ENCODE results near the gene OLR1.
A peak's percentile ranks its signal among the peaks of the same experiment; 100 is the strongest.
"Not testable (repeated sequence)": the region's sequence is repeated elsewhere in the genome, so short reads cannot be mapped to it uniquely, and the experiment has no call there.

OLR1 gene

GRCh38 chr12:10190558-10191388 lies 18.8 kb upstream of the OLR1 start:
- ATAC-seq, result peak; percentile 85 to 96

GRCh38 chr12:10189653-10190052 lies 17.7 kb upstream of the OLR1 start:
- no peak for ATAC-seq

DNA sequence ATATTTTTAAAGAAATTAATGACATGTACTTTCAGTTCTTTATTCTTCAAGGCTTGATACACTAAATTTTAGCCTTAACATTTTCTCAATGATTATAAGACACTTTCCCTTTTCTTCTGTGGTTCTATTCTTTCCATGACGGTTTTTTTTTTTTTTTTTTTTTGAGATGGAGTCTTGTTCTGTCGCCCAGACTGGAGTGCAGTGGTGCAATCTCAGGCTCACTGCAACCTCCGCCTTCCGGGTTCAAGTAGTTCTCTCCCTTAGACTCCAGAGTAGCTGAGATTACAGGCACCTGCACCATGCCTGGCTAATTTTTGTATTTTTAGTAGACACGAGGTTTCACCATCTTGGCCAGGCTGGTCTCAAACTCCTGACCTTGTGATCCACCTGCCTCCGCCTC lies 15.0 kb upstream of the OLR1 start:
- not testable (repeated sequence) for ATAC-seq

DNA sequence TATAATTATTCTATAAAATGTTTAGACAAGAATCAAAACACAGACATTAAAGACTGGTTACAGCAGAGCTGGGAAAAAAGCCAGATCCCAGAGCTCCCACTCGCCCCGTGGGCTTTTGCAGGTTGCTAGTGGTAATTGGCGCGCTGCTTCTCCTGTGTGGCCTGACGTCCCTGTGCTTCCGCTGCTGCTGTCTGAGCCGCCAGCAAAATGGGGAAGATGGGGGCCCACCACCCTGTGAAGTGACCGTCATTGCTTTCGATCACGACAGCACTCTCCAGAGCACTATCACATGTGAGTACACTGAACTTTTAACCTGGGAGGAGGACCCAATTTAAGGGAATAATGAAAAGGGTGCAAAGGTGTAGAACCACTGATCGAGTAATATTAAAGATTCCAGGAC lies 14.4 kb upstream of the OLR1 start:
- ATAC-seq, result no peak

GRCh38 chr12:10184261-10184843 lies 12.4 kb upstream of the OLR1 start:
- ATAC-seq, result no peak

DNA sequence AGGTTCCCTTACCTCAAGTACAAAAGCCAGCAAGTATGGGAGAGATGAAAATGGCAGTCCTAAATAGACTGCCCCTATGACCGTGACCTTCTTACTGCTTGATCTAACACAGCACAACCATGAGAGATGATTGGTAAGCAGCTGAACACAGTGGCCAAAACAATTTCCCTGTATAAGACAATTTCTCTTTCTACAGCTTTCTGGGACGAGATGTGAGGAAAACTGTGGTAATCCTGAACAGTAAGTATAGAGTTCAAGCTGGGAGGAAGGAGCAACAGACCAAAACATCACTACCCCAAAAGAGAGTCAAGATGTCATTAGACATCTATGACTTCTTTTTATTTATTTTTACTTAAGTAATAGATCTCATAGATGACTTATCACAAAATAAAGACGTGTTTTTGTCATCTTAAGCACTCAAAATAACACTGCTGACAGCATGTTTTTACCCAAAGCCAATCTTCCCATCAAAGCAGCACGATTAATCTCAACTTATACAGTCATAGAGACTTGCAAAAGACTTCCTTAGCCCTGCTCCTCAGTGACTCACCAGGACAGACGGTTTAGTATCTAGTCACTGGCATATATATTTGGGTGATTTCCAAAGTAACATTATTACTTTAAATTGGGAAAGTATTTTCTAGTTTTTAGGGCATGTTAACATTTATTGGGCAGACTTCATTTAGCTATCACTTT lies 10.6 kb upstream of the OLR1 start:
- ATAC-seq, result peak; percentile 41 to 72

- ATAC-seq, result no peak
Measured at GRCh38 chr12:10179776-10180181, 7.8 kb upstream of the OLR1 start.

- ATAC-seq, result no peak
Measured at GRCh38 chr12:10178821-10179220, 6.9 kb upstream of the OLR1 start, which contains the start of gene TMEM52B. Gene TMEM52B (plus strand): TSS chr12:10179032. CDS start chr12:10179575, 543 bp downstream.

DNA sequence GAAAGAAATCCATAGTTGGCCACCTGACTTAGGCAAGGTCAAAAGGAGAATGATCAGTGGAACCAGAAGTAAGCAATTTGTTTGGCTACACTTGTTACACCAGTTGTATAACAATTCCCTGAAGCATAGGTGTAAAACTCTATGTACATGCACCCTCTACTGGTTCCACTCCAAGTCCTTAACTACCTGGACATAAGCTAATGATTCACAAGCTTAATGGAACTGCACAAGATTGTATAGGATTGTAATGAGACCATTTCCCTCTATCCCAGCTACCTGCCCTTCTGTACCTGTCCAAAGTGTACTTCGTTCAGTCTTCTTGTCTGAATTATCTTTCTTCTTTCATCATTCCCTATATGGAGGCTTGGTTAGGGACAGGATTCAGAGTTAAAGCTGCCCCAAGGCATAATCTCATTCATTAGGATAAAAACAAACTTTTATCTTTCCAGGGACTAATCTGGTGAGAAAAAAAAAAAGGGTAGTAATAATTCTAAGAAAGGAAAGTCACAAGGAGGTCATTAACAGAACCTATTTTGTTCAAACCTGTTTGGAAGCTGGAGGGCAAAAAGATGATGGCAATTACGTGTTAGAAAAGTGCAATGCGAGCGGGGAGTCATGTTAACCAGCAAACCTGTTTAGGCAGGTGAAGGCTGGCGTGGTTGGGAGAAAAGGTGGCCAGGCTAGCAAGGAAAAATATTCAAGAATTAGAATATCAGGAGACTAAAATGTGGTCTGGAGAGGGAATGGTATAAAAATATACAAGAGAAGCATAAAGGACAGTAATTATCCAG lies 4.1 kb upstream of the OLR1 start:
- no peak for ATAC-seq

DNA sequence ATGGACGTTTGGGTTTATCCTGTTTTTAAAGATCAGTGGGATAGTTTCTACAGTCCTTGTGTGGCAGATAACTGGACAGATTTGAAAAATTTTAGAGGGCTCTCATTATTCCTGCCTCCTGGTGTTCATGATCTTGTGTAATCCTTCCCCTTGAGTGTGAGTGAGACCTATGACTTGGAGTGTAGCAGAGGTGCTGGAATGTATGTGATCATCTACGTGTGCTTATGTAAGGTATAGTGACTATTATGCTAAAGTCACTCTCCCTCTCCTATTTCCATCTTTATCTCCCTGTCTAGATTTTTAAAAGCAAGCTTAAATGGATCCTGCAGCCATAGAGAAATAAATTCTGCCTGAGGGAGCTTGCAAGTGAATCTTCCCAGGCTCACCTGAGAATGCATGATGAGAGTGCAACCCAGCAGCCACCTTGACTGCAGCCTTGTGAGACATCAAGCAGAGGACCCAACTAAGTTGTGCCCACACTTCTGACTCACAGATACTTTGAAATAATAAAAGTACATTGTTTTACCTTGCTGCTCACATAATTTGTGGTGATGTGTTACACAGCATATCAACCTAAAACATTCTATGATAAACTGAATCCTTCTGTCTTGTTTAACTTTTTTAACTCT lies 3.2 kb upstream of the OLR1 start:
- ATAC-seq, result no peak

DNA sequence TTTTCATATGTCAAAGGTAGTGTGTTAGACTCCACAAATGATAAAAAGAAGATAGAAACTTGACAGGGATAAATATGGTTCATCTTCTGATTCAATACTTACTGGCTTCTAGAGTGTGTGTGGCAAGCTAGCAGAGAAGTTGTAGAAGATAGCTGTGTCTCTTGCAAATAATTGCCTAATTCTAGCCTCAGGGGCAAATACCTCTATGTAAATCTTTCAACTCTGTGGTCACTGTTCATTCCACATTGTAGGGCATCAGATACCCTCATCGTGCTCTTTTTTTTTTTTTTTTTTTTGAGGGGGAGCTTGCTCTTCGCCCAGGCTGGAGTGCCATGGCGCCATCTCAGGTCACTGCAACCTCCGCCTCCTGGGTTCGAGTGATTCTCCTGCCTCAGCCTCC lies 1.7 kb downstream of the OLR1 start:
- ATAC-seq, result no peak

DNA sequence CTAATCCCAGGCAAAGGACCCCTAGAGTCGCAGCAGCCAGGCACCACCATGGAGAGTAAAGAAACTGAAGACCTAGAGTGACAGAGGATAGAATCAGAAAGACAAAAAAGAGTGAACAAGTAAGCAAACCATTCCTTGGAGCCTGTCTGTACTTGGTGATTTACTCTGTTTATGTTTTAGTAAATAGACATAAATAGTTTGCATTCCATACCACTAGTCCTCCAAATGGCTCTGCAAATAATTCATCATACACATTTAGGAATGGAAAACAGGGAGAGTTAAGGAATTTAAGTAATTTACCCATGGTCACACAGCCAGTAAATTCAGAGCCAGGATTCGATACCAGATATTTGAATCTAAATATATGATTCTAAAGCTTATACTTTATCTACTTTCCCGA lies 2.8 kb downstream of the OLR1 start:
- no peak for ATAC-seq

- ATAC-seq, result no peak
Measured at GRCh38 chr12:10167599-10167998, 4.3 kb downstream of the OLR1 start.

DNA sequence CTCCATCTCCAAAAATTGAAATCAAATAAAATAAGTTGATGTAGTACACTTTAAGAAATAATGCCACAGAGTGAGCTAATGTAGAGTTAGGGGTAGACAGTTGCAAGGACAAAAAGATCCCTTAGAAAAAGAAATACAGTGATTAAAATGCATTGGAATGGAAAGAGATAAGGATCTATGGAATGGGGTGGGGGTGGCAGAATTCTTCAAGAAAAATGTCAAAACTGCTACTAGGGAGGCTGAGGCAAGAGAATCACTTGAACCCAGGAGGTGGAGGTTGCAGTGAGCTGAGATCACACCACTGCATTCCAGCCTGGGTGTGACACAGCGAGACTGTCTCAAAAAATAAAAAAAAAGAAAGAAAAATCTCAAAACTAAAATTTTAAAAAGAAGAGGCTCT lies 6.5 kb downstream of the OLR1 start:
- no peak for ATAC-seq

GRCh38 chr12:10163084-10163483 lies 8.8 kb downstream of the OLR1 start:
- no peak for ATAC-seq

DNA sequence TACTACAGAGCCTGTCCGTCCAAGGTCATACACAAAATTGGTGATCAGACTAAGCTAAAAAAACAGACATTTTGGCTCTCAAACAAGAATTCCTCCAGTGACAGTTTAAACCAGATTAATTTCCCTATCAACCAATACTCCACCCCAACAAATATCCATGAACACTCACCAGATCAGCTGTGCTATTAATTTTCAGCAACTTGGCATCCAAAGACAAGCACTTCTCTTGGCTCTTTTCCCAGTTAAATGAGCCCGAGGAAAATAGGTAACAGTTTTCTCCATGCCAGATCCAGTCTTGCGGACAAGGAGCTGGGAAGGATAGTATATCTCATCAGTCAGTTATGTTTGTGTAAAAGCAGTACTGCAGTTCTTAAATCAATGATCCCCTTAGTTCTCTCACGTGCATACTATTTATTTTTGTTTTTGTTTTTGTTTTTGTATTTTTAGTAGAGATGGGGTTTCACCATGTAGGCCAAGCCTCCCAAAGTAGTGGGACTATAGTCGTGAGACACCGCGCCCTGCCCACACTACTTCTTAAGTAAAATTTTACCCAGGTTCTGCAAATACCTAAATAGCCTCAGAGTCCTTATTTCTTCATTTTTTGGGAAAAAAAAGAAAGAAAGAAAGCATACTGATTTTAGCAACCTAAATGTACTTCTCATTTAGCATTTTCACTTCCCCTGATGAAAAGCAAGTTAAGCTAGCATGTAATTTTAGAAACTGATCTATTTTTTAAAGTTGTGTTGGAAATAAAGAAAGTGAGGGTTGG lies 11.1 kb downstream of the OLR1 start:
- ATAC-seq, result no peak

GRCh38 chr12:10159280-10159679 lies 12.7 kb downstream of the OLR1 start:
- ATAC-seq, result no peak

DNA sequence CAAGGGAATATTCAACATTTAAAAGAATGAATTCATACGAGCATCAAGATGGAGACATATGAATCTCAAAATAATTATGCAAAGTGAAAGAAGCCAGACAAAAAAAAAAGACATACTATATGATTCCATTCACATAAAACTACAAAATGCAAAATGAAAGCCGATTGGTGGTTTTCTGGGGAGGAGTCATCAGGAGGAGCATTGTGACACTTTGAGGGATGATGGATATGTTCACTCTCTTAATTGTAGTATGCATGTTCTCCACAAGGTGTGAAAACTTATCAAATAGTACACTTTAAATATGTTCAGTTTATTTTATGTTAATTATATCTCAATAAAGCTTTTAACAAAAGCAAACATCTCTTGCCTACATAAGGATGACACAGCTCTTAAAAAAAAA lies 13.5 kb downstream of the OLR1 start:
- peak in 1 of 2 donors; percentile 41 for ATAC-seq

GRCh38 chr12:10155966-10156365 lies 16.0 kb downstream of the OLR1 start:
- ATAC-seq, result no peak

DNA sequence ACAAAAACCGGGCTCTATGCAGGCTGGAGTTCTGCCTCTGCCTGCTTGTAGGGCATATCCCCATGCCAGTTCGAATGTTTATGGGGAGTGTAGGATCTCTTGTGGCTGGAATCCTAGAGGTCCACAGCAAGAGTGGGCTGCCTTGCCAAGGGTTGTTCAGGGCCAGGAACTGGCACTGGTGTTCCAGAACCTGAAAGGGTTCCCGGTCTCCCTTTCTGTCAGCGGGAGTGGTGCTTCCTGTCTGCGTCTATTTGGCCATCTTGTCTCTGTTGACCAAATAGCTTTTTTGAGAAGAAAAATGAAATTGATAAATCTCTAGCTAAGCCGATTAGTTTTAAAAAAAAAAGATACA lies 17.8 kb downstream of the OLR1 start:
- ATAC-seq, result no peak

- peak; percentile 65 to 71 for ATAC-seq
Measured at GRCh38 chr12:10153271-10154144, 18.4 kb downstream of the OLR1 start.
